ENCODE measurements around the gene ECD.
A peak's percentile ranks its signal among the peaks of the same experiment; 100 is the strongest.

Gene ECD

GRCh38 chr10:73095481-73096021 lies 72.3 kb downstream of the ECD start:
- Histone ChIP-seq H3K4me3 (ENCODE audit: low read length) (peak overlapping the region; percentile 85), H3K9me3 (ENCODE audit: insufficient read depth, low read depth, low read length) (no peaks in the 10 kb centered on the region), H3K36me3 (ENCODE audit: insufficient read depth, low read depth, low read length) (no peaks in the 10 kb centered on the region), H3K27ac (ENCODE audit: low read length) (no peak overlapping the region), H3K27me3 (ENCODE audit: insufficient read depth, low read length) (no peaks in the 10 kb centered on the region), H3K4me1 (ENCODE audit: insufficient read depth, low read length) (peaks cover 12% of the 10 kb centered on the region; the same call in 1 of the 2 replicates), H3K9ac (ENCODE audit: low read depth, low read length) (peak overlapping the region; percentile 85)

GRCh38 chr10:73094986-73095480 lies 72.8 kb downstream of the ECD start:
- H3K27me3 ChIP-seq (ENCODE audit: insufficient read depth, low read length) = no peaks in the 10 kb centered on the region
- peak overlapping the region; percentile 85 for H3K4me3 ChIP-seq (ENCODE audit: low read length)
- no peak overlapping the region for H3K27ac ChIP-seq (ENCODE audit: low read length)
- no peaks in the 10 kb centered on the region for H3K36me3 ChIP-seq (ENCODE audit: insufficient read depth, low read depth, low read length)
- peaks cover 12% of the 10 kb centered on the region; the same call in 1 of the 2 replicates for H3K4me1 ChIP-seq (ENCODE audit: insufficient read depth, low read length)
- H3K9ac ChIP-seq (ENCODE audit: low read depth, low read length) = peak overlapping the region; percentile 85
- H3K9me3 ChIP-seq (ENCODE audit: insufficient read depth, low read depth, low read length) = no peaks in the 10 kb centered on the region

- Histone ChIP-seq H3K9ac (ENCODE audit: low read depth, low read length) (no peak overlapping the region), H3K4me1 (ENCODE audit: insufficient read depth, low read length) (peaks cover 12% of the 10 kb centered on the region; the same call in 1 of the 2 replicates), H3K4me3 (ENCODE audit: low read length) (peak overlapping the region; percentile 85), H3K9me3 (ENCODE audit: insufficient read depth, low read depth, low read length) (no peaks in the 10 kb centered on the region), H3K36me3 (ENCODE audit: insufficient read depth, low read depth, low read length) (no peaks in the 10 kb centered on the region), H3K27ac (ENCODE audit: low read length) (no peak overlapping the region), H3K27me3 (ENCODE audit: insufficient read depth, low read length) (no peaks in the 10 kb centered on the region)
These were observed 73.6 kb downstream of the ECD start for GRCh38 chr10:73093922-73094850.

- no peak overlapping the region for H3K4me3 ChIP-seq (ENCODE audit: low read length)
- H3K9me3 ChIP-seq (ENCODE audit: insufficient read depth, low read depth, low read length) = no peaks in the 10 kb centered on the region
These were observed 75.0 kb downstream of the ECD start for GRCh38 chr10:73092830-73093229.

GRCh38 chr10:73088304-73088703 lies 79.5 kb downstream of the ECD start:
- Histone ChIP-seq H3K9me3 (ENCODE audit: insufficient read depth, low read depth, low read length) (no peaks in the 10 kb centered on the region), H3K36me3 (ENCODE audit: insufficient read depth, low read depth, low read length) (no peaks in the 10 kb centered on the region), H3K9ac (ENCODE audit: low read depth, low read length) (no peak overlapping the region), H3K4me1 (ENCODE audit: insufficient read depth, low read length) (no peaks in the 10 kb centered on the region), H3K4me3 (ENCODE audit: low read length) (no peak overlapping the region), H3K27me3 (ENCODE audit: insufficient read depth, low read length) (no peaks in the 10 kb centered on the region), H3K27ac (ENCODE audit: low read length) (no peak overlapping the region)

More at GRCh38 chr10:73092830-73093229, 75.0 kb downstream of the ECD start:
- no peaks in the 10 kb centered on the region for H3K36me3 ChIP-seq (ENCODE audit: insufficient read depth, low read depth, low read length)
- no peak overlapping the region for H3K27ac ChIP-seq (ENCODE audit: low read length)
- H3K4me1 ChIP-seq (ENCODE audit: insufficient read depth, low read length) = peaks cover 12% of the 10 kb centered on the region; the same call in 1 of the 2 replicates
- no peaks in the 10 kb centered on the region for H3K27me3 ChIP-seq (ENCODE audit: insufficient read depth, low read length)
- no peak overlapping the region for H3K9ac ChIP-seq (ENCODE audit: low read depth, low read length)

GRCh38 chr10:73086816-73087215 lies 81.0 kb downstream of the ECD start:
- H3K4me3 ChIP-seq (ENCODE audit: low read length) = no peak overlapping the region
- no peaks in the 10 kb centered on the region for H3K9me3 ChIP-seq (ENCODE audit: insufficient read depth, low read depth, low read length)
- no peaks in the 10 kb centered on the region for H3K36me3 ChIP-seq (ENCODE audit: insufficient read depth, low read depth, low read length)
- H3K27me3 ChIP-seq (ENCODE audit: insufficient read depth, low read length) = no peaks in the 10 kb centered on the region
- H3K4me1 ChIP-seq (ENCODE audit: insufficient read depth, low read length) = no peaks in the 10 kb centered on the region
- H3K27ac ChIP-seq (ENCODE audit: low read length) = no peak overlapping the region
- no peak overlapping the region for H3K9ac ChIP-seq (ENCODE audit: low read depth, low read length)

- H3K4me1 ChIP-seq (ENCODE audit: insufficient read depth, low read length) = no peaks in the 10 kb centered on the region
- no peak overlapping the region for H3K4me3 ChIP-seq (ENCODE audit: low read length)
- H3K27ac ChIP-seq (ENCODE audit: low read length) = no peak overlapping the region
- H3K9me3 ChIP-seq (ENCODE audit: insufficient read depth, low read depth, low read length) = no peaks in the 10 kb centered on the region
- H3K27me3 ChIP-seq (ENCODE audit: insufficient read depth, low read length) = no peaks in the 10 kb centered on the region
- H3K9ac ChIP-seq (ENCODE audit: low read depth, low read length) = no peak overlapping the region
- H3K36me3 ChIP-seq (ENCODE audit: insufficient read depth, low read depth, low read length) = no peaks in the 10 kb centered on the region
These were observed 83.6 kb downstream of the ECD start for GRCh38 chr10:73084209-73084608.

Measured in iPS-20b (cell line).